Body of pancreas (tissue), 4 donors: ENCODE results near the gene OR10A3.

Experiments
- POLR2A ChIP-seq, 3 donors: fragments of 450-650 bp; IDR thresholded peaks; one replicate each; pipeline ENCODE4 v1.6.1; 2016; ENCODE audit warnings: antibody characterized with exemption in 3 of 3, mild to moderate bottlenecking in 2 of 3
- TF ChIP-seq, protein P1 (sequence below), 7 experiments: fragments of 450-650 bp in 4 of 7; fragments of 200-600 bp in 3 of 7; sonication (generic) in 3 of 7; IDR thresholded peaks; one replicate each; pipeline ENCODE4 v1.5.1; 2016 to 2019; ENCODE audit warnings: antibody characterized with exemption in 7 of 7

DNA sequence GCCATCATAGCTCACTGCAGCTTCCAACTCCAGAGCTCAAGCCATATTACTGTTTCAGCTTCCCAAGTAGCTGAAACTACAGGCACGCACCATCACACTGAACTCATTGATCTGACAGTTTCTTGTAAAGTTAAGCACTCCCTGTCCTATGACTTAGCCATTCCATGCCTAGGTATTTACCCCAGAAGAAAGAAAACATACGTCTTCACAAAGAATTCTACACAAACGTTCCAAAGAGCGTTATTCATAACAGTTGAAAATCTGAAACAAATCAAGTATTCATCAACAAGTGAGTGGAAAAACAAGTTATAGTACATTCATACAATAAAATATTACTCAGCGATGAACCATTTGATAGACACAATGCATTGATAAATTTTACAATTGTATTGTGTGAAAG lies 31.5 kb upstream of the OR10A3 start:
- TF ChIP-seq, protein P1, sequence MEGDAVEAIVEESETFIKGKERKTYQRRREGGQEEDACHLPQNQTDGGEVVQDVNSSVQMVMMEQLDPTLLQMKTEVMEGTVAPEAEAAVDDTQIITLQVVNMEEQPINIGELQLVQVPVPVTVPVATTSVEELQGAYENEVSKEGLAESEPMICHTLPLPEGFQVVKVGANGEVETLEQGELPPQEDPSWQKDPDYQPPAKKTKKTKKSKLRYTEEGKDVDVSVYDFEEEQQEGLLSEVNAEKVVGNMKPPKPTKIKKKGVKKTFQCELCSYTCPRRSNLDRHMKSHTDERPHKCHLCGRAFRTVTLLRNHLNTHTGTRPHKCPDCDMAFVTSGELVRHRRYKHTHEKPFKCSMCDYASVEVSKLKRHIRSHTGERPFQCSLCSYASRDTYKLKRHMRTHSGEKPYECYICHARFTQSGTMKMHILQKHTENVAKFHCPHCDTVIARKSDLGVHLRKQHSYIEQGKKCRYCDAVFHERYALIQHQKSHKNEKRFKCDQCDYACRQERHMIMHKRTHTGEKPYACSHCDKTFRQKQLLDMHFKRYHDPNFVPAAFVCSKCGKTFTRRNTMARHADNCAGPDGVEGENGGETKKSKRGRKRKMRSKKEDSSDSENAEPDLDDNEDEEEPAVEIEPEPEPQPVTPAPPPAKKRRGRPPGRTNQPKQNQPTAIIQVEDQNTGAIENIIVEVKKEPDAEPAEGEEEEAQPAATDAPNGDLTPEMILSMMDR (IDR thresholded peaks at IDR 0.05): no peak
- no peak for TF ChIP-seq POLR2A (IDR thresholded peaks at IDR 0.05)
